Choroid plexus epithelial cell (primary cell): Measurements from ENCODE around the gene GLDC.
"Not testable (repeated sequence)": the region's sequence is repeated elsewhere in the genome, so short reads cannot be mapped to it uniquely, and the experiment has no call there.

Source experiments
- DNase-seq: peaks from one replicate; pipeline ENCODE4 v3.0.0-alpha.2; 2010; ENCODE audit warnings: low read depth
- H3K4me3 ChIP-seq: 2 replicates; pipeline ENCODE4 v1.5.1; 2011; ENCODE audit warnings: low read depth, mild to moderate bottlenecking, control low read depth, low read length, moderate library complexity
- CTCF ChIP-seq: conservative IDR thresholded peaks from 2 replicates; pipeline ENCODE4 v1.5.1; 2011; ENCODE audit warnings: low read depth, mild to moderate bottlenecking, control low read depth, inconsistent platforms, low read length, moderate library complexity

GLDC gene

GRCh38 chr9:6634444-6634843 lies 11.1 kb downstream of the GLDC start:
- TF ChIP-seq CTCF: no peak
- no peak for DNase-seq
- H3K4me3 ChIP-seq: no peak overlapping the region

- no peak for TF ChIP-seq CTCF
- DNase-seq: no peak
- no peak overlapping the region for H3K4me3 ChIP-seq
Measured at GRCh38 chr9:6633378-6633777, 12.2 kb downstream of the GLDC start.

GRCh38 chr9:6632516-6633183 lies 12.9 kb downstream of the GLDC start:
- DNase-seq: no peak
- H3K4me3 ChIP-seq: no peak overlapping the region
- no peak for TF ChIP-seq CTCF

GRCh38 chr9:6631207-6631512 lies 14.4 kb downstream of the GLDC start:
- H3K4me3 ChIP-seq: no peak overlapping the region
- DNase-seq: no peak
- no peak for TF ChIP-seq CTCF

- TF ChIP-seq CTCF: no peak
- DNase-seq: peak; percentile 17
Measured at GRCh38 chr9:6630502-6631206, 14.9 kb downstream of the GLDC start.

GRCh38 chr9:6628704-6629103 lies 16.8 kb downstream of the GLDC start:
- DNase-seq: peak; percentile 15
- TF ChIP-seq CTCF: no peak
- H3K4me3 ChIP-seq: no peak overlapping the region

More at GRCh38 chr9:6630502-6631206, 14.9 kb downstream of the GLDC start:
- no peak overlapping the region for H3K4me3 ChIP-seq

GRCh38 chr9:6625363-6625762 lies 20.2 kb downstream of the GLDC start:
- no peak for TF ChIP-seq CTCF
- no peak overlapping the region for H3K4me3 ChIP-seq
- no peak for DNase-seq

GRCh38 chr9:6622784-6623183 lies 22.7 kb downstream of the GLDC start:
- H3K4me3 ChIP-seq, DNase-seq: not testable (repeated sequence)
